Smooth muscle cell of the umbilical artery (primary cell): ENCODE results near the gene VDAC1. TPM values are rescaled to one million over a fixed set of nuclear protein-coding genes. Genes with fewer than 3 reads are reported as not detected.

ENCODE experiments used
- total RNA-seq: library from RNA; depleted of rRNA; stranded (reverse); fragments of >200 nt; gene quantifications from 2 replicates; pipeline ENCODE4 v1.2.3, GENCODE V29; 2014

VDAC1 gene, protein sequence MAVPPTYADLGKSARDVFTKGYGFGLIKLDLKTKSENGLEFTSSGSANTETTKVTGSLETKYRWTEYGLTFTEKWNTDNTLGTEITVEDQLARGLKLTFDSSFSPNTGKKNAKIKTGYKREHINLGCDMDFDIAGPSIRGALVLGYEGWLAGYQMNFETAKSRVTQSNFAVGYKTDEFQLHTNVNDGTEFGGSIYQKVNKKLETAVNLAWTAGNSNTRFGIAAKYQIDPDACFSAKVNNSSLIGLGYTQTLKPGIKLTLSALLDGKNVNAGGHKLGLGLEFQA
- 407 and 554 TPM in 2 replicates for total RNA-seq

GRCh38 chr5:134004626-134005416 is at the start of gene VDAC1:
Gene VDAC1 (minus strand): TSS chr5:134004975. CDS start chr5:133993012, 11,963 bp downstream.

GRCh38 chr5:133968204-133968980 is 36.4 kb downstream of the VDAC1 start, which contains the start of gene C5orf15:
Gene C5orf15 (minus strand): TSS chr5:133968625. CDS start chr5:133968584, 41 bp downstream.

Other genes starting within 250 kb of the VDAC1 start
- 77.9 and 89.1 TPM in 2 replicates for gene C5orf15, start 36.4 kb downstream of the VDAC1 start, total RNA-seq
- under 0.01 and 0.09 TPM in 2 replicates for gene TCF7, start 109.7 kb upstream of the VDAC1 start, total RNA-seq
- 298 and 517 TPM in 2 replicates for gene SKP1, start 172.0 kb upstream of the VDAC1 start, total RNA-seq
- gene PPP2CA, start 221.1 kb upstream of the VDAC1 start, total RNA-seq, result 62.4 and 171 TPM in 2 replicates